ENCODE results near the gene CASKIN2. TPM values are rescaled to one million over a fixed set of nuclear protein-coding genes. Genes with fewer than 3 reads are reported as not detected.
A peak's percentile ranks its signal among the peaks of the same experiment; 100 is the strongest.

CASKIN2 gene
- total RNA-seq: 13.9 TPM

- peak; percentile 75 for ATAC-seq
Observed at GRCh38 chr17:75515496-75516254, at the start of gene CASKIN2. Gene CASKIN2, minus strand, starts transcription at chr17:75515537. Its CDS starts 1,733 bp downstream, at chr17:75513804.

- peak; percentile 82 for ATAC-seq
Observed at GRCh38 chr17:75565066-75565465, 49.7 kb upstream of the CASKIN2 start.

GRCh38 chr17:75564195-75564594 is 48.9 kb upstream of the CASKIN2 start:
- ATAC-seq: no peak

GRCh38 chr17:75563063-75563758 is 47.9 kb upstream of the CASKIN2 start:
- no peak for ATAC-seq

- ATAC-seq: no peak
Observed at GRCh38 chr17:75561927-75562603, 46.7 kb upstream of the CASKIN2 start.

- no peak for ATAC-seq
Observed at GRCh38 chr17:75559958-75560533, 44.7 kb upstream of the CASKIN2 start.

- no peak for ATAC-seq
Observed at GRCh38 chr17:75558666-75559530, 43.6 kb upstream of the CASKIN2 start.

GRCh38 chr17:75557852-75558665 is 42.7 kb upstream of the CASKIN2 start:
- no peak for ATAC-seq

GRCh38 chr17:75557075-75557851 is 41.9 kb upstream of the CASKIN2 start:
- ATAC-seq: peak; percentile 19

GRCh38 chr17:75555679-75556153 is 40.4 kb upstream of the CASKIN2 start:
- ATAC-seq: no peak

GRCh38 chr17:75553295-75554110 is 38.2 kb upstream of the CASKIN2 start:
- ATAC-seq: no peak

- no peak for ATAC-seq
Observed at GRCh38 chr17:75552425-75553294, 37.3 kb upstream of the CASKIN2 start.

- no peak for ATAC-seq
Observed at GRCh38 chr17:75551266-75551665, 35.9 kb upstream of the CASKIN2 start.

GRCh38 chr17:75550139-75550465 is 34.8 kb upstream of the CASKIN2 start:
- ATAC-seq: peak; percentile 31

- peak; percentile 89 for ATAC-seq
Observed at GRCh38 chr17:75549246-75550138, 34.2 kb upstream of the CASKIN2 start.

- peak; percentile 3 for ATAC-seq
Observed at GRCh38 chr17:75548813-75549212, 33.5 kb upstream of the CASKIN2 start.

GRCh38 chr17:75547091-75547490 is 31.8 kb upstream of the CASKIN2 start:
- peak; percentile 18 for ATAC-seq
